Measurements from ENCODE around the gene SERINC1.

SERINC1 gene

DNA sequence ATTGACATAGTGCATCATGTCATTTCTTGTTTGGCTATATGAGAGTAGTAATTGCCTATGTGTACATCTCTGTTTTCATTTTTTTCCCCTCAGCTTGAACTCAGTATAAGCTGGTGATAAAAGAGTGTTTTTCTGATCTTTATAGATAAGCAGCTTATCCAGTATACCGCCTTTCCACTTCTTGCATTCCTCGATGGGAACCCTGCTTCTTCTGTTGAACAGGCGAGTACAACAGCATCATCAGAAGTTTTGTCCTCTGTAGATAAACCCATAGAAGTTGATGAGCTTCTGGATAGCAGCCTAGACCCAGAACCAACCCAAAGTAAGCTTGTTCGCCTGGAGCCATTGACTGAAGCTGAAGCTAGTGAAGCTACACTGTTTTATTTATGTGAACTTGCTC is 39.8 kb downstream of the SERINC1 start:
- DNase-seq (no peak), ATAC-seq (ENCODE audit: insufficient read depth, low read depth) (no peak)
- Histone ChIP-seq H3K36me3 (ENCODE audit: insufficient read depth, low read length) (peaks cover 84% of the 10 kb centered on the region), H3K79me2 (ENCODE audit: insufficient read depth, low read length) (no peaks in the 10 kb centered on the region; the same call in 1 of the 2 replicates), H4K20me1 (ENCODE audit: insufficient read depth, low read length) (no peaks in the 10 kb centered on the region), H3K27ac (ENCODE audit: low read length) (no peak overlapping the region), H3K4me2 (ENCODE audit: insufficient read depth, low read length) (no peak overlapping the region), H3K27me3 (ENCODE audit: insufficient read depth, low read length, poor library complexity) (no peaks in the 10 kb centered on the region), H3K9ac (ENCODE audit: low read depth, low read length) (no peak overlapping the region), H3K9me3 (ENCODE audit: insufficient read depth, low read length, severe bottlenecking) (no peaks in the 10 kb centered on the region), H3K4me1 (ENCODE audit: insufficient read depth, low read length) (no peaks in the 10 kb centered on the region), H3K4me3 (ENCODE audit: low read depth in 1 of 2, low read length in 2 of 2) (no peak overlapping the region), H2AFZ (ENCODE audit: low read depth, low read length) (no peak overlapping the region)
- TF ChIP-seq, protein P1, sequence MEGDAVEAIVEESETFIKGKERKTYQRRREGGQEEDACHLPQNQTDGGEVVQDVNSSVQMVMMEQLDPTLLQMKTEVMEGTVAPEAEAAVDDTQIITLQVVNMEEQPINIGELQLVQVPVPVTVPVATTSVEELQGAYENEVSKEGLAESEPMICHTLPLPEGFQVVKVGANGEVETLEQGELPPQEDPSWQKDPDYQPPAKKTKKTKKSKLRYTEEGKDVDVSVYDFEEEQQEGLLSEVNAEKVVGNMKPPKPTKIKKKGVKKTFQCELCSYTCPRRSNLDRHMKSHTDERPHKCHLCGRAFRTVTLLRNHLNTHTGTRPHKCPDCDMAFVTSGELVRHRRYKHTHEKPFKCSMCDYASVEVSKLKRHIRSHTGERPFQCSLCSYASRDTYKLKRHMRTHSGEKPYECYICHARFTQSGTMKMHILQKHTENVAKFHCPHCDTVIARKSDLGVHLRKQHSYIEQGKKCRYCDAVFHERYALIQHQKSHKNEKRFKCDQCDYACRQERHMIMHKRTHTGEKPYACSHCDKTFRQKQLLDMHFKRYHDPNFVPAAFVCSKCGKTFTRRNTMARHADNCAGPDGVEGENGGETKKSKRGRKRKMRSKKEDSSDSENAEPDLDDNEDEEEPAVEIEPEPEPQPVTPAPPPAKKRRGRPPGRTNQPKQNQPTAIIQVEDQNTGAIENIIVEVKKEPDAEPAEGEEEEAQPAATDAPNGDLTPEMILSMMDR (IDR thresholded peaks at IDR 0.05; ENCODE audit: borderline replicate concordance, extremely low read depth, low read length, poor library complexity, severe bottlenecking) = no peak
- TF ChIP-seq EZH2 (IDR thresholded peaks at IDR 0.05; ENCODE audit: borderline replicate concordance, low read depth, low read length, severe bottlenecking) = no peak

GRCh38 chr6:122429323-122429722 is 42.3 kb downstream of the SERINC1 start:
- Histone ChIP-seq H3K27ac (ENCODE audit: low read length) (no peak overlapping the region), H2AFZ (ENCODE audit: low read depth, low read length) (no peak overlapping the region), H3K4me1 (ENCODE audit: insufficient read depth, low read length) (no peaks in the 10 kb centered on the region), H4K20me1 (ENCODE audit: insufficient read depth, low read length) (no peaks in the 10 kb centered on the region), H3K9me3 (ENCODE audit: insufficient read depth, low read length, severe bottlenecking) (no peaks in the 10 kb centered on the region), H3K79me2 (ENCODE audit: insufficient read depth, low read length) (no peaks in the 10 kb centered on the region; the same call in 1 of the 2 replicates), H3K36me3 (ENCODE audit: insufficient read depth, low read length) (peaks cover 94% of the 10 kb centered on the region), H3K4me3 (ENCODE audit: low read depth in 1 of 2, low read length in 2 of 2) (no peak overlapping the region), H3K9ac (ENCODE audit: low read depth, low read length) (no peak overlapping the region), H3K4me2 (ENCODE audit: insufficient read depth, low read length) (no peak overlapping the region), H3K27me3 (ENCODE audit: insufficient read depth, low read length, poor library complexity) (no peaks in the 10 kb centered on the region)
- TF ChIP-seq EZH2 (IDR thresholded peaks at IDR 0.05; ENCODE audit: borderline replicate concordance, low read depth, low read length, severe bottlenecking) = no peak
- TF ChIP-seq, protein P1 (IDR thresholded peaks at IDR 0.05; ENCODE audit: borderline replicate concordance, extremely low read depth, low read length, poor library complexity, severe bottlenecking) = no peak
- ATAC-seq (ENCODE audit: insufficient read depth, low read depth) (no peak), DNase-seq (no peak)

DNA sequence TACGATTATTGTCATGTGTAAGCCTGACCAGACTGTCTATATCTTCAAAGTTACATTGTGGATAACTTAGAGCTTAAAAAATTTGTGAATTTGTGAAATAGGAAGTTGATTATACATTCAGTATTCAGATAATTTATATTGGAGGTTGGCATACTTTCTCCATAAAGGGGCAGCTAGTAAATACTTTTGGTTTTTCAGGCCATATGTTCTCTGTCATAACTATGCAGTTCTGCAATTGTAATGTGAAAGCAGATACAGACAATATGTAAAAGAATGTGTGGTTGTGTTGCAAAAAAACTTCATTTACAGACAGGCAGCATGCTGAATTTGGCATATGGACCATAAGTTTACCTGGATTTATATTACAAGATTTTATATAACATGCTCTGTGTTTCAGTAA is 42.8 kb downstream of the SERINC1 start:
- Histone ChIP-seq H3K36me3 (ENCODE audit: insufficient read depth, low read length) (peaks cover 92% of the 10 kb centered on the region), H3K9ac (ENCODE audit: low read depth, low read length) (no peak overlapping the region), H3K79me2 (ENCODE audit: insufficient read depth, low read length) (no peaks in the 10 kb centered on the region; the same call in 1 of the 2 replicates), H3K4me1 (ENCODE audit: insufficient read depth, low read length) (no peaks in the 10 kb centered on the region), H3K27me3 (ENCODE audit: insufficient read depth, low read length, poor library complexity) (no peaks in the 10 kb centered on the region), H3K4me2 (ENCODE audit: insufficient read depth, low read length) (no peak overlapping the region), H2AFZ (ENCODE audit: low read depth, low read length) (no peak overlapping the region), H3K27ac (ENCODE audit: low read length) (no peak overlapping the region), H3K4me3 (ENCODE audit: low read depth in 1 of 2, low read length in 2 of 2) (no peak overlapping the region), H3K9me3 (ENCODE audit: insufficient read depth, low read length, severe bottlenecking) (no peaks in the 10 kb centered on the region), H4K20me1 (ENCODE audit: insufficient read depth, low read length) (no peaks in the 10 kb centered on the region)
- no peak for ATAC-seq (ENCODE audit: insufficient read depth, low read depth)
- no peak for DNase-seq
- TF ChIP-seq, protein P1 (IDR thresholded peaks at IDR 0.05; ENCODE audit: borderline replicate concordance, extremely low read depth, low read length, poor library complexity, severe bottlenecking) = no peak
- TF ChIP-seq EZH2 (IDR thresholded peaks at IDR 0.05; ENCODE audit: borderline replicate concordance, low read depth, low read length, severe bottlenecking) = no peak

DNA sequence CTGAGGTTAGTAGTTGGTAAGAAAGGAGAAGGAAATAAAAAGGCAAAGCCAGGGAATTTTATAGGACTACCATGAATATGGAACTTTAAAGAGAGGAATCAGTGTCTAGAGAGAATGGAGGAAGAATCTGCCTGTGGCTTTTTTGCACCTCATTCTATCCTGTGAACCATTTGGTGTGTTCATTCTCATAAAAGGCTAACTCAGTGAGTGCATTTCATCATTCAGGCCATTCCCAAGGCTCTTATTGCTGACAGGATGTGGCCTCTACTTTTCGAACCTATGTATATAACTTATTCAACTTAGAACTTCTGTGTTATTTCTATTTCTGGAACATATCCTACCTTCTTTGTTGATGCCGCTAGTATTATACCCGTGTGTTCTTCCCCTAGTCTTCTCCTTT is 45.0 kb downstream of the SERINC1 start:
- Histone ChIP-seq H3K9me3 (ENCODE audit: insufficient read depth, low read length, severe bottlenecking) (no peaks in the 10 kb centered on the region), H3K36me3 (ENCODE audit: insufficient read depth, low read length) (peaks cover 90% of the 10 kb centered on the region), H3K27me3 (ENCODE audit: insufficient read depth, low read length, poor library complexity) (no peaks in the 10 kb centered on the region), H3K4me2 (ENCODE audit: insufficient read depth, low read length) (no peak overlapping the region), H3K4me1 (ENCODE audit: insufficient read depth, low read length) (no peaks in the 10 kb centered on the region), H3K9ac (ENCODE audit: low read depth, low read length) (no peak overlapping the region), H4K20me1 (ENCODE audit: insufficient read depth, low read length) (no peaks in the 10 kb centered on the region), H3K27ac (ENCODE audit: low read length) (no peak overlapping the region), H3K79me2 (ENCODE audit: insufficient read depth, low read length) (peaks cover 2% of the 10 kb centered on the region; the same call in 1 of the 2 replicates), H2AFZ (ENCODE audit: low read depth, low read length) (no peak overlapping the region), H3K4me3 (ENCODE audit: low read depth in 1 of 2, low read length in 2 of 2) (no peak overlapping the region)
- no peak for DNase-seq
- no peak for TF ChIP-seq EZH2 (IDR thresholded peaks at IDR 0.05; ENCODE audit: borderline replicate concordance, low read depth, low read length, severe bottlenecking)
- TF ChIP-seq, protein P1 (IDR thresholded peaks at IDR 0.05; ENCODE audit: borderline replicate concordance, extremely low read depth, low read length, poor library complexity, severe bottlenecking) = no peak
- ATAC-seq (ENCODE audit: insufficient read depth, low read depth) = no peak
